HEK293T (cell line): ENCODE data around the gene PCDHGB2.
"Not testable (repeated sequence)": the region's sequence is repeated elsewhere in the genome, so short reads cannot be mapped to it uniquely, and the experiment has no call there.

ENCODE experiments used
- CTCF ChIA-PET: fragments of 350-600 bp; formaldehyde crosslinking; extraction: SDS; loops from one replicate; lab custom pipeline; 2021; ENCODE audit warnings: antibody characterized with exemption, inconsistent platforms; lab: Yijun Ruan, JAX
- POLR2A ChIA-PET: fragments of 350-600 bp; formaldehyde crosslinking; extraction: SDS; loops from one replicate; lab custom pipeline; 2020; ENCODE audit warnings: antibody characterized with exemption, inconsistent platforms; lab: Yijun Ruan, JAX
- DNase-seq: peaks from one replicate; pipeline ENCODE4 v3.0.0; 2012; ENCODE audit warnings: mixed read lengths; ENCODE audit errors: extremely low spot score
- ARNT ChIP-seq: fragments of 450-650 bp; IDR thresholded peaks from 2 replicates; pipeline ENCODE4 v1.6.1; 2017; ENCODE audit warnings: mild to moderate bottlenecking
- BHLHE40 ChIP-seq: fragments of 450-650 bp; IDR thresholded peaks from 2 replicates; pipeline ENCODE4 v1.6.1; 2016; ENCODE audit warnings: mild to moderate bottlenecking, moderate library complexity, borderline replicate concordance
- CTBP1 ChIP-seq: fragments of 450-650 bp; IDR thresholded peaks from 2 replicates; pipeline ENCODE4 v1.6.1; 2016; ENCODE audit warnings: borderline replicate concordance
- ELF4 ChIP-seq: fragments of 450-650 bp; IDR thresholded peaks from 2 replicates; pipeline ENCODE4 v1.6.1; 2017; ENCODE audit warnings: antibody characterized with exemption
- FOXA1 ChIP-seq: fragments of 450-650 bp; IDR thresholded peaks from 2 replicates; pipeline ENCODE4 v1.6.1; 2016; ENCODE audit warnings: mild to moderate bottlenecking
- FOXK2 ChIP-seq: fragments of 450-650 bp; IDR thresholded peaks from 2 replicates; pipeline ENCODE4 v1.6.1; 2016; ENCODE audit warnings: mild to moderate bottlenecking
- FOXM1 ChIP-seq: fragments of 450-650 bp; IDR thresholded peaks from 2 replicates; pipeline ENCODE4 v1.6.1; 2017; ENCODE audit warnings: mild to moderate bottlenecking, borderline replicate concordance
- HDGF ChIP-seq: fragments of 450-650 bp; IDR thresholded peaks from 2 replicates; pipeline ENCODE4 v1.6.1; 2017; ENCODE audit warnings: antibody characterized with exemption, borderline replicate concordance
- L3MBTL2 ChIP-seq: fragments of 450-650 bp; conservative IDR thresholded peaks from 2 replicates; pipeline ENCODE4 v1.6.1; 2016; ENCODE audit warnings: mild to moderate bottlenecking
- LEF1 ChIP-seq: fragments of 450-650 bp; IDR thresholded peaks from 2 replicates; pipeline ENCODE4 v1.6.1; 2017; ENCODE audit warnings: mild to moderate bottlenecking, borderline replicate concordance
- NFRKB ChIP-seq: fragments of 450-650 bp; IDR thresholded peaks from 2 replicates; pipeline ENCODE4 v1.6.1; 2016; ENCODE audit warnings: mild to moderate bottlenecking, moderate library complexity
- PKNOX1 ChIP-seq: fragments of 450-650 bp; IDR thresholded peaks from 2 replicates; pipeline ENCODE4 v1.6.1; 2016
- SP1 ChIP-seq: fragments of 450-650 bp; IDR thresholded peaks from 2 replicates; pipeline ENCODE4 v1.6.1; 2017
- SUZ12 ChIP-seq: fragments of 450-650 bp; IDR thresholded peaks from 2 replicates; pipeline ENCODE4 v1.6.1; 2016; ENCODE audit warnings: mild to moderate bottlenecking
- TARDBP ChIP-seq: fragments of 450-650 bp; IDR thresholded peaks from 2 replicates; pipeline ENCODE4 v1.6.1; 2016
- ZNF384 ChIP-seq: fragments of 450-650 bp; IDR thresholded peaks from 2 replicates; pipeline ENCODE4 v1.6.1; 2016

The PCDHGB2 gene

GRCh38 chr5:141382469-141383294, 22.9 kb downstream of the PCDHGB2 start, which contains the start of gene PCDHGA7:
PCDHGA7 (plus strand) TSS chr5:141382742; CDS start chr5:141382900, 158 bp downstream.
- ChIA-PET POLR2A (no interaction called here), CTCF (interaction anchor here (0.9 kb wide), 1 partner anchor 8 kb away, joined by 3 read pairs; no protein-coding TSS in a partner anchor)
- no peak for TF ChIP-seq SUZ12
- no peak for TF ChIP-seq FOXK2
- no peak for TF ChIP-seq NFRKB
- no peak for TF ChIP-seq FOXA1
- peak; percentile 19 for DNase-seq

- ChIA-PET CTCF (no interaction called here), POLR2A (no interaction called here)
- TF ChIP-seq TARDBP, result no peak
- TF ChIP-seq ZNF384, result no peak
- no peak for TF ChIP-seq BHLHE40
- TF ChIP-seq CTBP1, result no peak
- TF ChIP-seq PKNOX1, result no peak
- TF ChIP-seq SUZ12, result no peak
- TF ChIP-seq LEF1, result no peak
- TF ChIP-seq FOXK2, result no peak
- no peak for TF ChIP-seq L3MBTL2
- no peak for TF ChIP-seq FOXM1
- TF ChIP-seq ELF4, result no peak
- no peak for TF ChIP-seq HDGF
- DNase-seq, result no peak
Measured at GRCh38 chr5:141383345-141383744, 23.6 kb downstream of the PCDHGB2 start.

- POLR2A ChIA-PET, result no interaction called here
- CTCF ChIA-PET, result no interaction called here
- TF ChIP-seq TARDBP, result no peak
- TF ChIP-seq ELF4, result no peak
- TF ChIP-seq NFRKB, result no peak
- no peak for TF ChIP-seq L3MBTL2
- TF ChIP-seq ZNF384, result no peak
- TF ChIP-seq SP1, result no peak
- TF ChIP-seq FOXM1, result no peak
- TF ChIP-seq FOXK2, result no peak
- TF ChIP-seq CTBP1, result no peak
- no peak for TF ChIP-seq LEF1
- TF ChIP-seq BHLHE40, result no peak
- no peak for DNase-seq
Measured at GRCh38 chr5:141384471-141385267, 24.9 kb downstream of the PCDHGB2 start.

- POLR2A ChIA-PET, DNase-seq: not testable (repeated sequence)
- CTCF ChIA-PET, result interaction anchor here (0.6 kb wide), 1 partner anchor 132 kb away, joined by 3 read pairs; no protein-coding TSS in a partner anchor
Measured at GRCh38 chr5:141387557-141388311, 27.9 kb downstream of the PCDHGB2 start, which contains the start of gene PCDHGB4. PCDHGB4 (plus strand) TSS chr5:141387698; CDS start chr5:141387885, 187 bp downstream.

- POLR2A ChIA-PET, result no interaction called here
- DNase-seq, result no peak
- TF ChIP-seq FOXA1 (no peak), HDGF (no peak), TARDBP (no peak), FOXM1 (no peak), SP1 (no peak), ELF4 (no peak), FOXK2 (no peak), ZNF384 (no peak), PKNOX1 (no peak), CTBP1 (no peak), LEF1 (no peak), NFRKB (no peak), L3MBTL2 (no peak), SUZ12 (no peak), ARNT (no peak), BHLHE40 (no peak)
- CTCF ChIA-PET, result no interaction called here
Measured at GRCh38 chr5:141388661-141389060, 28.9 kb downstream of the PCDHGB2 start.
